HCT116 (cell line): Measurements from ENCODE around the gene FTO.

Experiments
- POLR2AphosphoS5 ChIP-seq: IDR thresholded peaks from 2 replicates; pipeline ENCODE4 v1.6.1; 2011; ENCODE audit warnings: mild to moderate bottlenecking, low read depth, low read length, moderate library complexity
- TCF7L2 ChIP-seq: IDR thresholded peaks from 2 replicates; pipeline ENCODE4 v1.7.0; 2011; ENCODE audit warnings: borderline replicate concordance, inconsistent platforms; ENCODE audit not compliant: insufficient read depth, insufficient read length; ENCODE audit errors: extremely low read depth
- TF ChIP-seq, protein P1 (sequence below), 3 experiments: fragments of 200-600 bp in 1 of 3; sonication (generic) in 1 of 3; IDR thresholded peaks in 2 of 3; conservative IDR thresholded peaks in 1 of 3; 2 replicates each; pipeline ENCODE4 v1.5.1; 2012 to 2017; ENCODE audit warnings: low read depth in 2 of 3, low read length in 2 of 3, antibody characterized with exemption in 1 of 3, borderline replicate concordance in 1 of 3, control low read depth in 1 of 3, mild to moderate bottlenecking in 1 of 3, mixed read lengths in 1 of 3, mixed run types in 1 of 3, moderate library complexity in 1 of 3; ENCODE audit not compliant: insufficient read depth in 1 of 3

DNA sequence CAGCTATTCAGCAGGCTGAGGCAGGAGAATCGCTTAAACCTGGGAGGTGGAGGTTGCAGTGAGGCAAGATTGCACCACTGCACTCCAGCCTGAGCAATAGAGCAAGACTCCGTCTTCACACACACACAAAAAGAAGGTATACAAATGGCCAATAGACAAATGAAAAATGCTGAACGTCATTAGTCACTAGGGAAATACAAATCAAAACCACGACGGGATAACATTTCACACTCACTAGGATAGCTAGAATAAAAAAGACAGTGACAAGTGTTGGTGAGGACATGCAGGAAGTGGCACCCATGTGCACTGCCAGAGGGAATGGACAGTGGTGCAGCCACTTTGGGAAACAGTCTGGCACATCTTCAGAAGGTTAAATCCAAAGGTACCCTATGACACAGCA is 172.9 kb downstream of the FTO start:
- TF ChIP-seq POLR2AphosphoS5 (no peak), TCF7L2 (no peak)
- TF ChIP-seq, protein P1, sequence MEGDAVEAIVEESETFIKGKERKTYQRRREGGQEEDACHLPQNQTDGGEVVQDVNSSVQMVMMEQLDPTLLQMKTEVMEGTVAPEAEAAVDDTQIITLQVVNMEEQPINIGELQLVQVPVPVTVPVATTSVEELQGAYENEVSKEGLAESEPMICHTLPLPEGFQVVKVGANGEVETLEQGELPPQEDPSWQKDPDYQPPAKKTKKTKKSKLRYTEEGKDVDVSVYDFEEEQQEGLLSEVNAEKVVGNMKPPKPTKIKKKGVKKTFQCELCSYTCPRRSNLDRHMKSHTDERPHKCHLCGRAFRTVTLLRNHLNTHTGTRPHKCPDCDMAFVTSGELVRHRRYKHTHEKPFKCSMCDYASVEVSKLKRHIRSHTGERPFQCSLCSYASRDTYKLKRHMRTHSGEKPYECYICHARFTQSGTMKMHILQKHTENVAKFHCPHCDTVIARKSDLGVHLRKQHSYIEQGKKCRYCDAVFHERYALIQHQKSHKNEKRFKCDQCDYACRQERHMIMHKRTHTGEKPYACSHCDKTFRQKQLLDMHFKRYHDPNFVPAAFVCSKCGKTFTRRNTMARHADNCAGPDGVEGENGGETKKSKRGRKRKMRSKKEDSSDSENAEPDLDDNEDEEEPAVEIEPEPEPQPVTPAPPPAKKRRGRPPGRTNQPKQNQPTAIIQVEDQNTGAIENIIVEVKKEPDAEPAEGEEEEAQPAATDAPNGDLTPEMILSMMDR (IDR thresholded peaks at IDR 0.05 in 2 of 3, conservative IDR thresholded peaks at IDR 0.05 in 1 of 3; ENCODE audit: borderline replicate concordance in 1 of 3, insufficient read depth in 1 of 3, low read depth in 2 of 3, low read length in 2 of 3), result no peak
